Neural cell (in vitro differentiated cells): ENCODE results near the gene HNRNPAB. TPM values are rescaled to one million over a fixed set of nuclear protein-coding genes. Genes with fewer than 3 reads are reported as not detected.

Experiments
- H2AFZ ChIP-seq: fragments of 200-600, 300-800 bp; sonication (generic), shearing (Covaris generic); 2 replicates; pipeline ENCODE4 v1.6.0; 2014; ENCODE audit warnings: low read depth, mild to moderate bottlenecking, antibody characterized with exemption, low read length, moderate library complexity
- H3F3A ChIP-seq: fragments of 200-600 bp; shearing (Covaris generic); 2 replicates; pipeline ENCODE4 v1.6.1; 2016; ENCODE audit warnings: mild to moderate bottlenecking, moderate library complexity, mixed read lengths, antibody characterized with exemption, low read length; ENCODE audit not compliant: insufficient read depth, poor library complexity, severe bottlenecking
- H3K27ac ChIP-seq: fragments of 200-600, 300-800 bp; sonication (generic), shearing (Covaris generic); 2 replicates; pipeline ENCODE4 v1.5.1; 2014; ENCODE audit warnings: mild to moderate bottlenecking, low read length, moderate library complexity
- H3K27me3 ChIP-seq: fragments of 300-800, 200-600 bp; sonication (generic), shearing (Covaris generic); 2 replicates; pipeline ENCODE4 v1.6.0; 2014; ENCODE audit warnings: mild to moderate bottlenecking, low read depth, low read length, moderate library complexity; ENCODE audit not compliant: insufficient read depth
- H3K36me3 ChIP-seq: fragments of 300-800, 200-600 bp; sonication (generic), shearing (Covaris generic); 2 replicates; pipeline ENCODE4 v1.5.1; 2014; ENCODE audit warnings: mild to moderate bottlenecking, antibody characterized with exemption, low read length, moderate library complexity; ENCODE audit not compliant: insufficient read depth
- H3K4me2 ChIP-seq: fragments of 300-800, 200-600 bp; sonication (generic), shearing (Covaris generic); 2 replicates; pipeline ENCODE4 v1.6.0; 2014; ENCODE audit warnings: mild to moderate bottlenecking, low read length
- H3K4me3 ChIP-seq: fragments of 300-800, 200-600 bp; sonication (generic), shearing (Covaris generic); 2 replicates; pipeline ENCODE4 v1.5.1; 2014; ENCODE audit warnings: mild to moderate bottlenecking, low read length, moderate library complexity
- H3K79me2 ChIP-seq: fragments of 200-600 bp; shearing (Covaris generic); replicated peaks from 2 replicates; pipeline ENCODE4 v1.6.0; 2014; ENCODE audit warnings: mild to moderate bottlenecking, low read length, moderate library complexity; ENCODE audit not compliant: insufficient read depth
- H3K9ac ChIP-seq: fragments of 300-800, 200-600 bp; sonication (generic), shearing (Covaris generic); 2 replicates; pipeline ENCODE4 v1.6.1; 2016; ENCODE audit warnings: mild to moderate bottlenecking, low read length, mixed read lengths
- H3K9me2 ChIP-seq: fragments of 200-600 bp; shearing (Covaris generic); 2 replicates; pipeline ENCODE4 v1.6.1; 2016; ENCODE audit warnings: mild to moderate bottlenecking, low read length, mixed read lengths; ENCODE audit not compliant: insufficient read depth
- H3K9me3 ChIP-seq: fragments of 200-600, 300-800 bp; sonication (generic), shearing (Covaris generic); 2 replicates; pipeline ENCODE4 v1.6.1; 2016; ENCODE audit warnings: mild to moderate bottlenecking, mixed run types, low read length, moderate library complexity, mixed read lengths
- H4K20me1 ChIP-seq: fragments of 200-600 bp; shearing (Covaris generic); 2 replicates; pipeline ENCODE4 v1.6.1; 2016; ENCODE audit warnings: mild to moderate bottlenecking, mixed run types; ENCODE audit not compliant: insufficient read depth
- CTCF ChIP-seq: fragments of 450-650 bp; IDR thresholded peaks from 2 replicates; pipeline ENCODE4 v1.5.1; 2014; ENCODE audit warnings: antibody characterized with exemption, mild to moderate bottlenecking, moderate library complexity; ENCODE audit not compliant: poor library complexity, severe bottlenecking
- EP300 ChIP-seq: fragments of 450-650 bp; conservative IDR thresholded peaks from 2 replicates; pipeline ENCODE4 v1.6.1; 2014; ENCODE audit warnings: antibody characterized with exemption, mild to moderate bottlenecking, moderate library complexity; ENCODE audit not compliant: poor library complexity, severe bottlenecking
- EZH2 ChIP-seq: fragments of 200-600, 300-800 bp; shearing (Covaris generic), sonication (generic); IDR thresholded peaks from 2 replicates; pipeline ENCODE4 v1.6.1; 2014; ENCODE audit warnings: antibody characterized with exemption, low read length, borderline replicate concordance, mild to moderate bottlenecking; ENCODE audit not compliant: insufficient read depth, poor library complexity, severe bottlenecking
- MXI1 ChIP-seq: fragments of 450-650 bp; conservative IDR thresholded peaks from 2 replicates; pipeline ENCODE4 v1.6.1; 2014; ENCODE audit warnings: antibody characterized with exemption, mild to moderate bottlenecking; ENCODE audit not compliant: poor library complexity, severe bottlenecking
- POLR2AphosphoS5 ChIP-seq: IDR thresholded peaks from 2 replicates; pipeline ENCODE4 v1.6.1; 2012
- RAD21 ChIP-seq: fragments of 450-650 bp; conservative IDR thresholded peaks from 2 replicates; pipeline ENCODE4 v1.6.1; 2014; ENCODE audit warnings: antibody characterized with exemption, mild to moderate bottlenecking, moderate library complexity
- REST ChIP-seq: IDR thresholded peaks from 2 replicates; pipeline ENCODE4 v1.6.1; 2012; ENCODE audit warnings: borderline replicate concordance
- SMC3 ChIP-seq: fragments of 450-650 bp; conservative IDR thresholded peaks from 2 replicates; pipeline ENCODE4 v1.6.1; 2014; ENCODE audit warnings: antibody characterized with exemption, mild to moderate bottlenecking, moderate library complexity; ENCODE audit not compliant: poor library complexity
- TAF1 ChIP-seq: IDR thresholded peaks from 2 replicates; pipeline ENCODE4 v1.6.1; 2012; ENCODE audit warnings: low read depth
- polyA plus RNA-seq: library from polyadenylated mRNA; depleted of rRNA; stranded (reverse); fragments of >200 nt; gene quantifications from 2 replicates; pipeline ENCODE4 v1.2.3, GENCODE V29; 2014

The HNRNPAB gene
- polyA plus RNA-seq, 1 donor from 2014 or later: 129 TPM

GRCh38 chr5:178224403-178224802 lies 20.1 kb downstream of the HNRNPAB start:
- Histone ChIP-seq H4K20me1 (no peaks in the 10 kb centered on the region), H3F3A (no peaks in the 10 kb centered on the region), H3K36me3 (no peaks in the 10 kb centered on the region), H3K27me3 (no peaks in the 10 kb centered on the region), H3K27ac (no peak overlapping the region), H3K9me2 (no peaks in the 10 kb centered on the region), H2AFZ (no peak overlapping the region), H3K4me2 (no peak overlapping the region), H3K9ac (no peak overlapping the region), H3K4me3 (no peak overlapping the region), H3K79me2 (no peaks in the 10 kb centered on the region), H3K9me3 (peaks cover 5% of the 10 kb centered on the region)
- no peak for TF ChIP-seq REST
- no peak for TF ChIP-seq CTCF
- no peak for TF ChIP-seq TAF1
- no peak for TF ChIP-seq POLR2AphosphoS5
- TF ChIP-seq EP300: no peak
- TF ChIP-seq MXI1: no peak
- TF ChIP-seq EZH2: no peak
- TF ChIP-seq RAD21: no peak
- no peak for TF ChIP-seq SMC3

- Histone ChIP-seq H3K27me3 (no peaks in the 10 kb centered on the region), H3K9ac (no peak overlapping the region), H3K4me2 (no peak overlapping the region), H3K9me3 (peaks cover 5% of the 10 kb centered on the region), H3K79me2 (no peaks in the 10 kb centered on the region), H4K20me1 (no peaks in the 10 kb centered on the region), H3K36me3 (no peaks in the 10 kb centered on the region), H3K27ac (no peak overlapping the region), H3F3A (no peaks in the 10 kb centered on the region), H3K9me2 (no peaks in the 10 kb centered on the region), H3K4me3 (no peak overlapping the region), H2AFZ (no peak overlapping the region)
- TF ChIP-seq TAF1 (no peak), REST (no peak), MXI1 (no peak), CTCF (no peak), SMC3 (no peak), RAD21 (no peak), EP300 (no peak), EZH2 (no peak), POLR2AphosphoS5 (no peak)
Observed at GRCh38 chr5:178225174-178225573, 20.8 kb downstream of the HNRNPAB start.
